Activated CD8-positive, alpha-beta memory T cell treated with anti-CD3 and anti-CD28 coated beads for 1 hour (primary cell): ENCODE data around the gene CUL9.

Source experiments
- DNase-seq, 2 donors: peaks; one replicate each; pipeline ENCODE4 v3.0.0-alpha.2; 2020; ENCODE audit warnings: low read depth in 1 of 2; ENCODE audit errors: extremely low read depth in 1 of 2

Gene CUL9

GRCh38 chr6:43193929-43194328, 11.9 kb downstream of the CUL9 start:
- no peak for DNase-seq

GRCh38 chr6:43196337-43196736, 14.3 kb downstream of the CUL9 start:
- no peak for DNase-seq

GRCh38 chr6:43199912-43200311, 17.9 kb downstream of the CUL9 start:
- no peak for DNase-seq

GRCh38 chr6:43200541-43200940, 18.5 kb downstream of the CUL9 start:
- no peak for DNase-seq

GRCh38 chr6:43202451-43202850, 20.5 kb downstream of the CUL9 start:
- DNase-seq: no peak

GRCh38 chr6:43203029-43203717, 21.2 kb downstream of the CUL9 start:
- DNase-seq: no peak

- no peak for DNase-seq
These were observed 21.7 kb downstream of the CUL9 start for GRCh38 chr6:43203718-43204095.

- no peak for DNase-seq
These were observed 22.5 kb downstream of the CUL9 start for GRCh38 chr6:43204271-43205105.

GRCh38 chr6:43205849-43206248, 23.9 kb downstream of the CUL9 start:
- no peak for DNase-seq

- DNase-seq: no peak
These were observed 25.3 kb downstream of the CUL9 start for GRCh38 chr6:43207286-43207685.

- DNase-seq: no peak
These were observed 30.0 kb downstream of the CUL9 start for GRCh38 chr6:43211955-43212354.

GRCh38 chr6:43213431-43213830, 31.4 kb downstream of the CUL9 start:
- no peak for DNase-seq

- no peak for DNase-seq
These were observed 33.1 kb downstream of the CUL9 start for GRCh38 chr6:43215066-43215465.

- no peak for DNase-seq
These were observed 34.2 kb downstream of the CUL9 start for GRCh38 chr6:43216200-43216599.

GRCh38 chr6:43217351-43217750, 35.4 kb downstream of the CUL9 start:
- no peak for DNase-seq

- no peak for DNase-seq
These were observed 37.1 kb downstream of the CUL9 start for GRCh38 chr6:43219119-43219518.

GRCh38 chr6:43219814-43220213, 37.8 kb downstream of the CUL9 start:
- no peak for DNase-seq

- DNase-seq: no peak
These were observed 38.5 kb downstream of the CUL9 start for GRCh38 chr6:43220439-43220951.

- DNase-seq: no peak
These were observed 39.3 kb downstream of the CUL9 start for GRCh38 chr6:43221046-43221972.

GRCh38 chr6:43222418-43223059, 40.5 kb downstream of the CUL9 start:
- no peak for DNase-seq

- no peak for DNase-seq
These were observed 41.2 kb downstream of the CUL9 start for GRCh38 chr6:43223175-43223574.
